ENCODE measurements around the gene GPR68. TPM values are rescaled to one million over a fixed set of nuclear protein-coding genes. Genes with fewer than 3 reads are reported as not detected.

The GPR68 gene
- total and polyA plus RNA-seq, 2 of the 4 experiments (the other 2 are of a cell fraction), result 0.72 to 0.94 TPM

DNA sequence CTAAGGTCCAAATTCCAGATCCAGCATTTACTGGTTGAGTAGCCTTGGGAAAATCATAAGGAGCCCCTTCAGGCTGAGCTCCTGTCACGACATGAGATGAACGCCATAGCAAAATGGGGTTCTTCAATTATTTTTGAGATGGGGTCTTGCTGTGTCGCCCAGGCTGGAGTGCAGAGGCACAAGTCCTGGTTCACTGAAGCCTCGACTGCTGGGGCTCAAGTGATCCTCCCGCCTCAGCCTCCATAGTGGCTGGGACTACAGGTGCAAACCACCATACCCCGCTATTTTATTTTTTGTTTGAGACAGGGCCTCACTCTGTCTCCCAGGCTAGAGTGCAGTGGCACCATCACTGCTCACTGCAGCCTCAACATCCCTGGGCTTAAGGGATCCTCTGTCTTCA, 25.7 kb upstream of the GPR68 start:
- Histone ChIP-seq H3K4me3 (ENCODE audit: insufficient read depth, low read depth, low read length) (no peak overlapping the region), H3K4me2 (ENCODE audit: low read depth, low read length) (no peak overlapping the region), H4K5ac (ENCODE audit: low read depth, low read length) (no peak overlapping the region), H3K36me3 (ENCODE audit: control insufficient read depth, insufficient read depth, low read length) (no peaks in the 10 kb centered on the region), H3K4me1 (ENCODE audit: control insufficient read depth, insufficient read depth, low read length) (no peaks in the 10 kb centered on the region), H3K9ac (ENCODE audit: low read depth, low read length) (no peak overlapping the region), H3K79me1 (ENCODE audit: low read depth in 1 of 2, low read length in 2 of 2) (no peaks in the 10 kb centered on the region), H3K27ac (ENCODE audit: insufficient read depth, low read length) (no peak overlapping the region), H3K18ac (ENCODE audit: low read depth, low read length) (no peak overlapping the region), H2BK20ac (ENCODE audit: low read depth, low read length) (no peak overlapping the region), H2AK5ac (ENCODE audit: low read depth, low read length) (no peak overlapping the region), H3K23ac (ENCODE audit: low read depth, low read length) (no peak overlapping the region), H3K56ac (ENCODE audit: extremely low read depth, insufficient read depth, low read length) (no peak overlapping the region), H3K9me3 (ENCODE audit: control insufficient read depth, insufficient read depth, low read length) (no peaks in the 10 kb centered on the region), H4K8ac (ENCODE audit: low read depth in 2 of 2, low read length in 2 of 2) (no peak overlapping the region), H3K14ac (replicated peaks; ENCODE audit: low read depth, low read length) (no peak overlapping the region), H3K9me1 (ENCODE audit: insufficient read depth, low read length) (no peaks in the 10 kb centered on the region), H4K20me1 (ENCODE audit: insufficient read depth, low read length) (no peaks in the 10 kb centered on the region), H3K27me3 (ENCODE audit: control insufficient read depth, insufficient read depth, low read length) (peaks cover 21% of the 10 kb centered on the region), H2BK15ac (ENCODE audit: low read depth, low read length) (no peak overlapping the region), H3K4ac (ENCODE audit: low read depth, low read length) (no peak overlapping the region), H2AFZ (replicated peaks; ENCODE audit: low read length, poor library complexity) (no peak overlapping the region), H4K91ac (ENCODE audit: insufficient read depth, low read depth, low read length) (no peak overlapping the region), H2BK120ac (ENCODE audit: low read depth, low read length) (no peak overlapping the region), H2BK5ac (ENCODE audit: low read depth, low read length, poor library complexity, severe bottlenecking) (no peak overlapping the region), H2AK9ac (replicated peaks; ENCODE audit: low read depth, low read length, poor library complexity) (no peak overlapping the region)
- ChIA-PET CTCF (no interaction called here), POLR2A (ENCODE audit: unreplicated experiment) (no interaction called here)
- no TSS peak for BruUV-seq (replicated peaks)
- no peak for DNase-seq
- no peak for ATAC-seq (ENCODE audit: low read depth)
- dilution Hi-C loops (cut with HindIII; ENCODE audit: low sequenced_read_pairs, unreplicated experiment) (no loop called here), in situ Hi-C loops (cut with MboI; ENCODE audit: low sequenced_read_pairs) (no loop called here), intact Hi-C loops (cut with micrococcal nuclease) (no loop called here)
- TF ChIP-seq MAFK (IDR thresholded peaks at IDR 0.05; ENCODE audit: low read depth, low read length) (no peak), POLR2A (IDR thresholded peaks at IDR 0.05; ENCODE audit: low read depth, low read length) (no peak), CEBPB (IDR thresholded peaks at IDR 0.05; ENCODE audit: low read depth, low read length) (no peak), NFE2L2 (IDR thresholded peaks at IDR 0.05; ENCODE audit: low read depth, low read length) (no peak), BHLHE40 (IDR thresholded peaks at IDR 0.05; ENCODE audit: low read depth, low read length) (no peak)
- TF ChIP-seq, protein P1, sequence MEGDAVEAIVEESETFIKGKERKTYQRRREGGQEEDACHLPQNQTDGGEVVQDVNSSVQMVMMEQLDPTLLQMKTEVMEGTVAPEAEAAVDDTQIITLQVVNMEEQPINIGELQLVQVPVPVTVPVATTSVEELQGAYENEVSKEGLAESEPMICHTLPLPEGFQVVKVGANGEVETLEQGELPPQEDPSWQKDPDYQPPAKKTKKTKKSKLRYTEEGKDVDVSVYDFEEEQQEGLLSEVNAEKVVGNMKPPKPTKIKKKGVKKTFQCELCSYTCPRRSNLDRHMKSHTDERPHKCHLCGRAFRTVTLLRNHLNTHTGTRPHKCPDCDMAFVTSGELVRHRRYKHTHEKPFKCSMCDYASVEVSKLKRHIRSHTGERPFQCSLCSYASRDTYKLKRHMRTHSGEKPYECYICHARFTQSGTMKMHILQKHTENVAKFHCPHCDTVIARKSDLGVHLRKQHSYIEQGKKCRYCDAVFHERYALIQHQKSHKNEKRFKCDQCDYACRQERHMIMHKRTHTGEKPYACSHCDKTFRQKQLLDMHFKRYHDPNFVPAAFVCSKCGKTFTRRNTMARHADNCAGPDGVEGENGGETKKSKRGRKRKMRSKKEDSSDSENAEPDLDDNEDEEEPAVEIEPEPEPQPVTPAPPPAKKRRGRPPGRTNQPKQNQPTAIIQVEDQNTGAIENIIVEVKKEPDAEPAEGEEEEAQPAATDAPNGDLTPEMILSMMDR (conservative IDR thresholded peaks at IDR 0.05; ENCODE audit: low read depth, low read length), result no peak
- WGBS, 2 experiments (ENCODE audit: extremely low coverage in 2 of 2, insufficient read length in 1 of 2), result 89% methylated on average over 3 of the region's 6 CpGs; no CpG with 5 or more reads in 1 of the 2 experiments

Measured in IMR-90 (cell line).